Sigmoid colon (tissue), 7 donors: ENCODE data around the gene GLG1. TPM values are rescaled to one million over a fixed set of nuclear protein-coding genes. Genes with fewer than 3 reads are reported as not detected.
"Not testable (repeated sequence)": the region's sequence is repeated elsewhere in the genome, so short reads cannot be mapped to it uniquely, and the experiment has no call there.

Experiments used
- DNase-seq: peaks from one replicate; pipeline ENCODE4 v3.0.0-alpha.2; 2019
- H3K27ac ChIP-seq, 4 donors: fragments of 200-600 bp; sonication (generic); one replicate each; pipeline ENCODE4 v1.5.1; 2016 to 2019; ENCODE audit warnings: mild to moderate bottlenecking in 1 of 4
- H3K27me3 ChIP-seq, 3 donors: fragments of 200-600 bp; sonication (generic); one replicate each; pipeline ENCODE4 v1.5.1; 2019; ENCODE audit warnings: mild to moderate bottlenecking in 1 of 3
- H3K36me3 ChIP-seq, 4 donors: fragments of 200-600 bp; sonication (generic); one replicate each; pipeline ENCODE4 v1.5.1; 2016 to 2019
- H3K4me1 ChIP-seq, 4 donors: fragments of 200-600 bp; sonication (generic); one replicate each; pipeline ENCODE4 v1.5.1; 2017 to 2019
- H3K4me3 ChIP-seq, 4 donors: fragments of 200-600 bp; sonication (generic); one replicate each; pipeline ENCODE4 v1.5.1; 2017 to 2019; ENCODE audit warnings: mild to moderate bottlenecking in 2 of 4, moderate library complexity in 1 of 4
- H3K9me3 ChIP-seq, 4 donors: fragments of 200-600 bp in 3 of 4; sonication (generic) in 3 of 4; one replicate each; pipeline versions ENCODE4 v1.5.1 to v1.6.1; 2013 to 2019
- WGBS, 2 donors: extraction: QIAGEN DNeasy Blood & Tissue Kit; methylation state at CpG; one replicate each; pipeline ENCODE4 v1.1.7; 2013; 5-methylcytosine and 5-hydroxymethylcytosine counted together
- intact Hi-C: fragments of 100-400 bp; cut with DNase I; formaldehyde crosslinking; loops from one replicate; pipeline ENCODE4 v1.15.1; 2023
- polyA plus RNA-seq, 3 donors: library from polyadenylated mRNA; stranded (reverse); fragments of 200-250 nt; gene quantifications; one replicate each; pipeline ENCODE4 v1.2.3, GENCODE V29; 2013
- total RNA-seq, 4 donors: library from RNA; depleted of rRNA; stranded (reverse); fragments of >200 nt; gene quantifications; one replicate each; pipeline ENCODE4 v1.1.0, GENCODE V29; 2016
- donor health status: healthy with polysubstance abuse.
- donor health status: Bipolar disorder and iron deficiency.
- donor health status: healthy.

Gene GLG1
- total and polyA plus RNA-seq, 7 donors: 4.2 to 138 (median 78.7) TPM

- H3K27me3 ChIP-seq, H3K36me3 ChIP-seq, H3K9me3 ChIP-seq, H3K4me1 ChIP-seq, H3K27ac ChIP-seq, intact Hi-C loops, DNase-seq, H3K4me3 ChIP-seq: not testable (repeated sequence)
- 79 to 81% methylated on average over 9 to 10 of the region's 14 CpGs for WGBS, 2 donors
Measured at GRCh38 chr16:74419811-74420210, 187.1 kb downstream of the GLG1 start.

- H3K27ac ChIP-seq, H3K4me3 ChIP-seq, H3K27me3 ChIP-seq, intact Hi-C loops, H3K9me3 ChIP-seq, H3K4me1 ChIP-seq, H3K36me3 ChIP-seq: not testable (repeated sequence)
- DNase-seq: peak; percentile 14
- 95 to 96% methylated on average over 3 to 14 of the region's 15 CpGs for WGBS, 2 donors
Measured at GRCh38 chr16:74417897-74418296, 189.0 kb downstream of the GLG1 start.

GRCh38 chr16:74413920-74414319 is 193.0 kb downstream of the GLG1 start:
- H3K4me1 ChIP-seq, H3K36me3 ChIP-seq, H3K4me3 ChIP-seq, intact Hi-C loops, H3K27me3 ChIP-seq, H3K27ac ChIP-seq, H3K9me3 ChIP-seq: not testable (repeated sequence)
- peak; percentile 18 for DNase-seq
- 82 to 91% methylated on average over 7 of the region's 7 CpGs for WGBS, 2 donors

GRCh38 chr16:74413485-74413884 is 193.4 kb downstream of the GLG1 start:
- intact Hi-C loops, H3K9me3 ChIP-seq, H3K4me1 ChIP-seq, DNase-seq, H3K4me3 ChIP-seq, H3K27ac ChIP-seq, H3K36me3 ChIP-seq, H3K27me3 ChIP-seq: not testable (repeated sequence)
- 92% methylated on average over 9 of the region's 9 CpGs for WGBS, 2 donors

- 86 to 90% methylated on average over 7 to 8 of the region's 10 CpGs for WGBS, 2 donors
- H3K27ac ChIP-seq, intact Hi-C loops, H3K36me3 ChIP-seq, DNase-seq, H3K4me1 ChIP-seq, H3K4me3 ChIP-seq, H3K27me3 ChIP-seq, H3K9me3 ChIP-seq: not testable (repeated sequence)
Measured at GRCh38 chr16:74412775-74413390, 194.0 kb downstream of the GLG1 start.

- DNase-seq, H3K4me3 ChIP-seq, H3K36me3 ChIP-seq, H3K9me3 ChIP-seq, H3K27me3 ChIP-seq, H3K27ac ChIP-seq, H3K4me1 ChIP-seq, intact Hi-C loops: not testable (repeated sequence)
- 74 to 82% methylated on average over 5 of the region's 13 CpGs for WGBS, 2 donors
Measured at GRCh38 chr16:74412138-74412774, 194.7 kb downstream of the GLG1 start.

- H3K9me3 ChIP-seq, DNase-seq, H3K36me3 ChIP-seq, H3K4me1 ChIP-seq, intact Hi-C loops, H3K27me3 ChIP-seq, H3K4me3 ChIP-seq, H3K27ac ChIP-seq: not testable (repeated sequence)
- WGBS, 2 donors: 94 to 95% methylated on average over 9 of the region's 9 CpGs
Measured at GRCh38 chr16:74410981-74411380, 195.9 kb downstream of the GLG1 start.

- intact Hi-C loops, H3K27me3 ChIP-seq, H3K36me3 ChIP-seq, H3K4me3 ChIP-seq, H3K4me1 ChIP-seq, H3K27ac ChIP-seq, H3K9me3 ChIP-seq, DNase-seq: not testable (repeated sequence)
- 81 to 86% methylated on average over 9 of the region's 18 CpGs for WGBS, 2 donors
Measured at GRCh38 chr16:74410057-74410957, 196.6 kb downstream of the GLG1 start.

- H3K4me3 ChIP-seq, H3K9me3 ChIP-seq, H3K4me1 ChIP-seq, intact Hi-C loops, H3K36me3 ChIP-seq, H3K27ac ChIP-seq, H3K27me3 ChIP-seq, DNase-seq: not testable (repeated sequence)
- WGBS, 2 donors: 92 to 94% methylated on average over 12 to 13 of the region's 15 CpGs
Measured at GRCh38 chr16:74409185-74409981, 197.5 kb downstream of the GLG1 start.
